NCI-H446 treated with DMSO at 0.1 percent for 48 hours (cell line): Measurements from ENCODE around the gene AGXT2.
"Not testable (repeated sequence)": the region's sequence is repeated elsewhere in the genome, so short reads cannot be mapped to it uniquely, and the experiment has no call there.

Source experiments
- DNase-seq: peaks from one replicate; lab custom pipeline; 2025; lab: John Stamatoyannopoulos, UW

The AGXT2 gene

DNA sequence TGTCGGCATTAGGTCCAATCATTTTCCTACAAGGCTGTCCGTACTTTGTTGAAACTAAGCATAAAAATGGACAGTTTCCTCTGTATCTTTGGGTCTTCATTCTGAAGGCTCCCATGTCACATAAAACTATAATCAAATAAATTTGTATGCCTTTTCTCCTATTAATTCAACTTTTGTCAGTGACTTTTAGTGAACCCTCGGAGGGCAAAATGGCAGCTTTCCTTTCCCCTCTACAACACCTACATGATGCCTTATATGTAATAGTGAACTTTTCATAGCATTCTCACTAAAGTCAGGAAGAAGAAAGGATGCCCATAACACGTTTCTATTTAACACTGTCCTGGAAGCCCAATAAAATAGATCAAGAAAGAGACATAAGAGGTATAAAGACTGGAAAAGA lies 5.1 kb upstream of the AGXT2 start:
- DNase-seq = no peak

DNA sequence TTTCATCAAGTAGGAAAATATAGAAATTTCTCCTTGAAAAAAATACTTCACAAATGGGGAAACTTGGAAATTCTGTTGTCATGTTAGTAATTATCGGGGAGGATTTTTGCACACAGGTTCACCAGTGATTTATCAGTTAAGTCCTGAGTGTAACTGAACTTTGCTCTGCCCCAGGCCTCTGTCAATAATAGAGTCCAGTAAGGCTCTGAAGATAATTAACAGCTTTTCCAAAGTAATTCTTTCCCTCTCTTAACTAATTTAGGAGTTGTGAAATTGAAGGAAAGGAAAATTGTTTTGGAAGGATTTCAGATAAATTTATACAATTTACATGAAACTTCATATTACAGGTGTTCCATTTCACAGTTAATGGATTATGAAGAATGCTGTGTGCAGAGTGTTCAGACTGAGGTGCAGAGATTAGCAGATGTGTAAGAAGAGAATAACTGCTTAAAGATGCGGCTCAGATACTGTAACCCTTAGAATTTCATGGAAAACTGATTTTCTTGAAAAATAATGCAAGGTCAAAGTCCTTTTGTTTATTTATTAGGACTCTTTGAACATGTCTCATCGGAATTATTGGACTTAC lies 2.9 kb upstream of the AGXT2 start:
- DNase-seq = no peak

- DNase-seq = no peak
Measured at GRCh38 chr5:35048910-35049309, 1.2 kb upstream of the AGXT2 start.

DNA sequence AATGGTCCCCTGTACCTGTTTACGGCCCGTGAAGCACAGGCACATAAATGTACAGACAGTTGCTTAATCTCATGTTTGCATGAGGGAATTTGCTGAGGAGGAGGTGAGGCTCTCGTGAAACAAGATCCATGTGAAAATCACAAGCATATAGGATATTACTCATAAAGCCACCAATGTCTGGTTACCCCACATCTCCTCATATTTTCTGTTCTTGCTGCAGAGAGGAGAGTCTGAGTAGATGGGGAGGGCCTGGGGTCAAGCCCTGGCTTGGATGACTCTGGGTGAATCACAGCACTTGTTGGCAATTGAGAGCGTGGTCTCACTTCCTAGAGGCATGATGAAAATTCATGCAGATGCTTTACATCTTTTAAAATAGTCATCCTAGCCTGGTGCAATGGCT lies 975 bp downstream of the AGXT2 start:
- DNase-seq = no peak

DNA sequence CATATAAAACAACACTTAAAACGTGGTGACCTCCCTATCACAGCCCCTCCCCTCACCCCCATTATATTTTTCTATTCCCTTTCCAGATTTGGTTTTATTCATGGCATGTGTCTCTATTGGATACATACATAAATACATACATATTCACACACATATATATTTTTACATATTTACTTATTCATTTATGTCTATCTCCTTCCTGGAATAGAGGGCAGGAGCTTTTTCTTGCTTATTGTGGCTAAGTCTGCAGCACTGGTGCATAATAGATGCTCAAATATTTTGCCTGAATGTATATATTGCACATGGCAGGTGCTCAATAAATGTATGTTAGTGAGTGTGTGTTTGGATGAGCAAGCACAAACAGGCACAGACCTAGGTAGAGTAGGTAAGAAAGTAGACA lies 2.5 kb downstream of the AGXT2 start:
- DNase-seq = no peak

- DNase-seq = no peak
Measured at GRCh38 chr5:35044649-35045048, 3.1 kb downstream of the AGXT2 start.

- DNase-seq = no peak
Measured at GRCh38 chr5:35042781-35043180, 5.0 kb downstream of the AGXT2 start.

DNA sequence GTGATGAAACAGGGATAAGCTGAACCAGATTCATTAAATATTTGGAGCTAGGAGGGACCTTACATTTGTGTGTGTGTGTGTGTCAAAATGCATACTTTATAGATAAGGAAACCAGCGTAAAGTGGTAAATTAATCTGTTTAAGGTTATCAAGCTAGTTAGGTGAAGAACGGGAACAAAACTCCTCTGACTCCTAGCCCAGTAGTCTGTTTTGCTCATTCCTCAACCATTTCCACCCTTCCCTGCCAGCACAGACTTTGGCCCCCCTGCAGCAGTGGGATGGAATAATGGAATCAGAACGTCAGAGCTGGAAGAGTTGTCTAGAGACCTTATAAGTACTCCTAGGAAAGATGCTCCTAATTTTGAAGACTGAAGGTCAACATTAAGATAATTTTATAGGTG lies 6.5 kb downstream of the AGXT2 start:
- no peak for DNase-seq

DNA sequence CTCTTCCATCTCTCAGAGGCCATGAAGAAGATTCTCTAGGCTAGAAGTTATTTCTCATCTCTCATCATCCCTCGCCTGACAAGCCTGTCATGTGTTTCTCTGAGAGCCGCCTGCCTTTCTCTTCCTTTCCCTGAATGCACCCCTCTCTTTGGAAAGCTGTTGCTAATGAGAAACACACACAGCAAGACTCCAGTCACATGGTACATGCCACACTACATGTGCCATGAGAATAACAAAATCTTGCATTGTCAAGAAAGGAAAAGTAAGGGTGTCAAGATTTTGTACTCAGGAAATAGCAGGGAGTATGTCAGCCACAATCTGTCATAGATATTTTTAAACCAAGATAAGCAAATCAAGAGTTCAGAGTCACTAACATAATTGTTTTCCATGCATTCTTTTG lies 8.9 kb downstream of the AGXT2 start:
- no peak for DNase-seq

- DNase-seq = no peak
Measured at GRCh38 chr5:35036536-35036935, 11.2 kb downstream of the AGXT2 start.

DNA sequence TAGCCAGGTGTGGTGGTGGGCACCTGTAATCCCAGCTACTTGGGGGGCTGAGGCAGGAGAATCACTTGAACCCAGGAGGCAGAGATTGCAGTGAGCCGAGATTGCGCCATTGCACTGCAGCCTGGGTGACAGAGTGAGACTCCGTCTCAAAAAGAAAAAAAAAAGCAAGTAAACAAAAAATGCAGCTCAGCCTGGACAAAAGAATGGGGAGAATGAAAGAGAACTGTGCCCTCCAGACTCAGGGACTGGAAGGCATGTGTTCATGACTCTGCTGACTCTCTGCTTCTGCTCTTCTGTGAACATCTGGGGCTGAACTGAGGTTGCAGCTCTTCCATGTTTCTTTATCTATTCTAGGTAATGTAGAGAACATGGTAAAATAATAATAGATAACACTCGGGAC lies 11.8 kb downstream of the AGXT2 start:
- DNase-seq = not testable (repeated sequence)

- no peak for DNase-seq
Measured at GRCh38 chr5:35035271-35035670, 12.5 kb downstream of the AGXT2 start.

- no peak for DNase-seq
Measured at GRCh38 chr5:35032356-35032755, 15.4 kb downstream of the AGXT2 start.

DNA sequence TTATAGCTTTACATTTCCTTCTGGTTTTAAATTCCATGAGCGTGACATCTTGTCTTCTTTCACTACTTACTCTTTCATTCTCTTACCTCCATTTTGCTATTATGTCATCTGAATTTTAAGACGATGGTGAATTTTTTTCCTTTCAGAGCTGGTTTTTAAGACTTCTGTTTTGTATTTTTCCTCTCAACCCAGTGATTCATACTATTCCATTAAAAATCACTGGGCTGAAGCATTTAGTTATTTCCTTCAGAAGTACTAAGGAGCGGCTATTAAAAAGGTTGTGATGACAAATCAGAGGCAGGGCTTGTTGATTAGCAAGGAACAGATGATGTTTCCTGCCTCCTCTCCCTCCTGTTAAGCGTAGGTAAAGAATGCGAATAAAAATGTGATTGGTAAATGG lies 16.5 kb downstream of the AGXT2 start:
- DNase-seq = no peak

DNA sequence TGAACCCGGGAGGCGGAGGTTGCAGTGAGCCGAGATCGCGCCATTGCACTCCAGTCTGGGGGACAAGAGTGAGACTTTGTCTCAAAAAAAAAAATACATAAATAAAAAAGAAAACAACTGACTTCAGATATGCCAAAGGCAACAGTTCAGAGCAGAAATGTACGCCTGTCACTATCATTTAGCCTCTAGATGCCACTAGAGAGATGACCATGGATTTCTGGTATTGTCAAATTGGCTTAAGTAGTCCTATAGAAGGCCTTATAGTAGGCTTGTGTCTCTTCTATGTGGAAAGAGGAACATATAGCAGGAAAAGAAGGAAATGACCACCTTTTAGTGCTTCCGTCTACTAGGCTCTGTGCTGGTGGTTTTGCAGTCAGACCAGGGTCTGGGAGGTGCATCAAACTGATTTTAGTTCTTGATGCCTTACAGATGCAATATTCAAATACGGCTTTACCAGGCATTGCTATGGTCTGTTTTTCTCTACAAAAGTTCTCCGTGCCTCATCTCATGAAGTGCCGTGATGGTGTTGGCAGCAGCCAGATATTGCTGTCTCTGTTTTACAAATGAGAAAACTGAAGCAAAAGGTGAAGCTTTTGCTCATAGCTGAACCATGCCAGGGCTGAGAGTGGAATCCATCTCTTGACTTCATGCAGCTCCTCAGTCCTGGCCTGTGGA lies 17.2 kb downstream of the AGXT2 start:
- DNase-seq = no peak

GRCh38 chr5:35029333-35029732 lies 18.4 kb downstream of the AGXT2 start:
- DNase-seq = no peak

GRCh38 chr5:35026941-35027340 lies 20.8 kb downstream of the AGXT2 start:
- DNase-seq = no peak

DNA sequence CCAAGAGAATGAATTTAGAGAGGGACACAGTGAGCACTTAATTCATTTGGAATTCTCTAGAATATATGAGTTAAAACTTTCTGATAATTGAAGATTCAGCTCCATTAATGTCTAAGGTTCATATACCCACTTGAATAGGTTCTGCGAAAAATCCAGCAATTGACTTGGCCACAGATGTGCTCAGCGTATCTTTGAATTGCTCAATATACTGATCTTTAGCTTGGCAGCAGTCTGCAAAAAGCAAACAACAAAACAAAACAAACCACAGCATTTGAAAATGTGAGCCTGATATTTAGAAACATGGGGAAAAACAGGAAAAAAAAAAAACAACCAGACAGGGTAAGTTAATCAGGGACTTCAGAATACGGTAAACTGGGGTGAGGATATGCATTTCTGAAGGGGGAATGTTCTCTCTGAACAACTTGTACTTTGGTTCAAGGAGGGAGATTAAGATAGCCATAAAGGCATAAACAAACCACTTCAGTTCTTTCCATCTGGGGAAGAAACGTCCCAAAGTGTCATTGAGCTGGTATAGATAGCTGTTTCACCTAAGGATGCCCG lies 21.4 kb downstream of the AGXT2 start:
- no peak for DNase-seq

- DNase-seq = no peak
Measured at GRCh38 chr5:35024911-35025510, 22.7 kb downstream of the AGXT2 start.

GRCh38 chr5:35023391-35024178 lies 24.2 kb downstream of the AGXT2 start:
- DNase-seq = no peak

GRCh38 chr5:35016174-35017051 lies 31.3 kb downstream of the AGXT2 start:
- DNase-seq = no peak

- DNase-seq = no peak
Measured at GRCh38 chr5:35015063-35015462, 32.7 kb downstream of the AGXT2 start.
